HUES48 (cell line): ENCODE results near the gene ST6GALNAC4.

Source experiments
- H3K27ac ChIP-seq: one replicate; pipeline ENCODE4 v1.7.0; 2013; ENCODE audit warnings: low read depth, low read length, inconsistent platforms
- H3K27me3 ChIP-seq: 2 replicates; pipeline ENCODE4 v1.6.1; 2013; ENCODE audit warnings: mild to moderate bottlenecking, low read length; ENCODE audit not compliant: control insufficient read depth, insufficient read depth
- H3K36me3 ChIP-seq: 2 replicates; pipeline ENCODE4 v1.6.1; 2013; ENCODE audit warnings: low read length; ENCODE audit not compliant: control insufficient read depth, insufficient read depth
- H3K4me1 ChIP-seq: 2 replicates; pipeline ENCODE4 v1.6.1; 2013; ENCODE audit warnings: mild to moderate bottlenecking, low read length; ENCODE audit not compliant: control insufficient read depth, insufficient read depth
- H3K4me3 ChIP-seq: 2 replicates; pipeline ENCODE4 v1.5.1; 2013; ENCODE audit warnings: mild to moderate bottlenecking, low read depth, low read length
- H3K9ac ChIP-seq: 2 replicates; pipeline ENCODE4 v1.6.1; 2013; ENCODE audit warnings: mild to moderate bottlenecking, low read depth, low read length, moderate library complexity
- H3K9me3 ChIP-seq: 2 replicates; pipeline ENCODE4 v1.6.1; 2013; ENCODE audit warnings: low read length; ENCODE audit not compliant: control insufficient read depth, insufficient read depth

The ST6GALNAC4 gene

DNA sequence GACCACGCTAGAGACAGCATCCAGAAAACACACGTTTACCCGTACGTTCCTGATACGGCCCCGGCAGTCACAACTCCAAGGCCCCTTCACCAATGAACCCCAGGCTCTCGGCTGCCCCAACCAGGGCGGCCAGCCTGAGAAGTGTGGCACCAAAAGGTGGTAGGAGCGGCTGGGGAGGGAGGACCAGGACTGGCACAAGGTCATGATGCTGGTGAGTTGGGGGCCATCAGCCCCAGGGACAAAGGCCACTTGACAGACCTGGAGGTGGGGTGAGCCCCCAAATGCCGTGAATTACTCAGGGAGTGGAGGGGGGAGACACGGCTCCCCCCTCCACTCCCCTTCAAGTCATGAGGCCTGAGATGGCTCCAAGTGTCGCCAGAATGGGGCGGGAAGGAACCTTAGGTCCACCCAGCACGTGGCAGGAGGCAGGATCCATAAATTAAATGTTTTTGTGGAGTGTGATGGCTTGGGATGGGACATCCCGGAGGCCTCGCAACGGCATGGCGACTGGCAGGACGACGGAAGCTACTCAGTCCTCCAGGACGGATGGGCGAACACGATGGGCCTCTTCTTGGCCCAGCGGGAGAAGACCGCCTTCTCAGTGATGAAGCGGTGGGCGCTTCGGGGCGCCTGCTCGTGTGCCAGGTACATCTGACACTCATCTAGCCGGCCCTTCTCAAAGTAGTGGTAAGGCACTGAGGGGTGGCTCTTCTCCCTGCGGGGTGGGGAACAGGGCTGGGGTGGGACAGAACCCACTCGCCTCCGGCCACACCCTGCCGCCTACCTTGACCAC lies 8.8 kb downstream of the ST6GALNAC4 start:
- H3K9me3 ChIP-seq, result no peaks in the 10 kb centered on the region
- H3K4me1 ChIP-seq, result peaks cover 19% of the 10 kb centered on the region
- H3K36me3 ChIP-seq, result peaks cover 18% of the 10 kb centered on the region; the same call in 1 of the 2 replicates
- no peak overlapping the region for H3K4me3 ChIP-seq
- H3K9ac ChIP-seq, result no peak overlapping the region
- H3K27me3 ChIP-seq, result no peaks in the 10 kb centered on the region
- no peak overlapping the region for H3K27ac ChIP-seq

DNA sequence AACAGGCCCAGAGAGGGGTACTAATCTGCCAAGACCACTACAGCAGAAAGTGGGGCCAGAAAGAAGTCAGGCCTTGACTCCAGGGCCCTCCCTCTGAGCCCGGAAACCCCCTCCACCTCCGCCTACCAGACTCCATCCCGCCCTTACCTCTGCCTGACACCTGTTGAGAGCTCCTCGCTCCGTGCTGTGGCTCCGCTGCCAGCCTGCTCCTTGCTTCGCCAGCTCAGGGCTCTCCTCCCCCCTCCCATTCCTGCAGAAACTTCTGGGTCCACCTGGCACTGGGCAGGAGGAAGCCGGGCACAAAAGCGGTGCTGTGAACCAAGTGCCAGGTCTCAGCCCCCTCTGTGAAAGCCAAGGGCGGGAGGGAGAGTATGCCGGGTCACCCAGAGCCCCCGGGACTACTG lies 11.1 kb downstream of the ST6GALNAC4 start:
- Histone ChIP-seq H3K27ac (no peak overlapping the region), H3K27me3 (no peaks in the 10 kb centered on the region), H3K36me3 (peaks cover 4% of the 10 kb centered on the region; the same call in 1 of the 2 replicates), H3K9me3 (no peaks in the 10 kb centered on the region), H3K4me1 (peaks cover 19% of the 10 kb centered on the region), H3K4me3 (no peak overlapping the region), H3K9ac (no peak overlapping the region)

DNA sequence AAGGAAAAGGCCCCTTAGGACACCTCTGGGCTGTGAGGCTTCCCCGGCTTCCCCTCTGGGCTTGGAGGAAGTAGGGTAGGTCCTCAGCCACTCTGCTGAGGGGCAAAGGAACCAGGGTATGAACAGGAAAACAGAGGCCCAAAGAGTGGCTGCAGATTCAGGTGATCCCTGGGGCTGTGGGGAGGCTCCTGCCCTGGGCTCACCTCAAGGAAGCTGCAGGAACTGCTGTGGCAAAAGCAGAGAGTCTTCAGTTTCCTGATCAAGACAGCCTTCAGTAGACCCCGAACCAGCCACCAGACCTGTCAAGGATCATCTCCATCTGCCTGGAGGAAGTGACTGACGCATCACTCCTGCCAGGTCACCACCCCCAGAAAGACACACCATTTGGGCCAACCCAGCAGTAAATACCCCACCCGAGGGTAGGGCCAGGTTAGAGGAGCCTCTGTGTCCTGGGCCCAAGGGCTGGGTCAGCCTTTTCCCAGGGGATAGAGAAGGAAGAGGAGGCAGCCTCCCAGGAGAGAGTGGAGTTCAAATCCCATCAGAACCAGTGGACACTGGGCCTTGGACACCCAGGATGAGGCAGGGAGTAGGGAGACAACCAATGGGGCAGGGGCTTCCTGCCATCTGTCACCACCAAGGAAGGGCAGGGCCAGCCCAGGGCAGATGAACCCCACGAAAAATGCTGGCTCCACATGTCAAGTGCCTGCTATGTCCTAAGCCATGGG lies 11.7 kb downstream of the ST6GALNAC4 start:
- Histone ChIP-seq H3K27me3 (no peaks in the 10 kb centered on the region), H3K4me3 (no peak overlapping the region), H3K36me3 (peaks cover 4% of the 10 kb centered on the region; the same call in 1 of the 2 replicates), H3K9me3 (no peaks in the 10 kb centered on the region), H3K27ac (no peak overlapping the region), H3K9ac (no peak overlapping the region), H3K4me1 (peaks cover 19% of the 10 kb centered on the region)

DNA sequence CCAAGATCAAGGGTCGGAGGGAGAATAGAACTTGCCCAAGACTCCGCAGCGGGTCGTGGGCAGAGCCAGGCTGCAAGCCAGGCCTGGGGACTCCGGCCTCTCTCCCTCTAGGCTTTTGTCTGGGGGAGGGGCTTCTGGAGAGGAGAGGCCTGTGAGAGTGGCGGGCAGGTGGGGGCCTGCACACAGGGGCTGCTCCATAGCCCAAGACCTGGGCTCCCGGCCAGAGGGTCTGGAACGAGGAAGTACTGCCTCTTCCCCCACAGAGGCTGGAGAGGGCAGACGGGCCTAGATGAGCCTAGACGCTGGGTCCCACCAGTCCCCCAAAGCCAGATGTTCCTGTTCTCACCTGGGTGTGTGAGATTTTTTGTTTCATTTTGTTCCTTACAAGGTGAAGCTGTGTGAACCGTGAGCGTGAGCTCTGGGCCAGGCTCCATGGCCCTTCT lies 12.3 kb downstream of the ST6GALNAC4 start:
- H3K27ac ChIP-seq, result no peak overlapping the region
- no peak overlapping the region for H3K9ac ChIP-seq
- H3K36me3 ChIP-seq, result peaks cover 2% of the 10 kb centered on the region; the same call in 1 of the 2 replicates
- H3K4me3 ChIP-seq, result no peak overlapping the region
- H3K27me3 ChIP-seq, result no peaks in the 10 kb centered on the region
- no peaks in the 10 kb centered on the region for H3K9me3 ChIP-seq
- peaks cover 22% of the 10 kb centered on the region for H3K4me1 ChIP-seq

DNA sequence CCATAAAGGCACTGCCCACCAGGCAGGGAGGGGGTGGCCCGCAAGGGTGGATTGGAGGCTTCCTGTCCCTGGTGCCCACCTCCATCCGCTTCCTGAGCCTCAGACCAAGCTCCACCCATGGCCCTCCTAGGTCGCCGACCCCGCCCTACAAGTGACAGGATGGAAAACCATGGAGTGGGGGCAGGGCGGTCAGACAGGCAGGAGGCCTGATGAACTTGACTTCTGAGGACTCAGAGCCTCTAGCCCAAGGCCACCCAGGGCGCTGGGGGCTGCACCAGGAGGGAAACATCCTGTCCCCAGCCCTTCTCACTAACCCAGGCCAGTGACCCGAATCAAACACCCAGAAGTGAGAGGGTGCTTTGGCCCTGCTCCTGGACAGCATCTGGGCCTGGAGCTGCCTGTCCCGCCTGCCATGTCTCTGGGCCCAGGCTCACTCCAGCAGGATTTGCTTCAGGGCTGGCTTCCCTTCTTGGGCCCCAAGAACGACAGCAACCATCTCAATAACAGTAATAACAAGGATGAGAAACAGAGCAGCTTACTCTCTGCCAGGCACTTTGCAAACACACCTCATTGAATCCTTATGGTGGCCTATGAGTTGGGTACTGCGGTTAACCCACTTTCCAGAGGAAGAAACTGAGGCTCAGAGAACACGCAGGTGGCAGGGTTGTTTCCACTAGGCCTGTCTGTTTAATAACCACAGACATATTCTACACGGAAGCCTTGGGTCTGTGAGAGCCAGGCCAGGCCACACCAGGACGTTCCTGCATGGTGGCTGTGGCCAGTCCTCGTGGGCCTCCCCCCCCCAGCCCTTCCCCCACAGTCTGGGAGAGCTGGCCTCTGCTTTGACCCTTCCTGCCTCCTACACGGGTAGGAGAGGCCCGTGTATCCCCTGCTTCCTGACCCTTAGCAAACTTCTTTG lies 13.0 kb downstream of the ST6GALNAC4 start:
- no peak overlapping the region for H3K4me3 ChIP-seq
- peaks cover 22% of the 10 kb centered on the region for H3K4me1 ChIP-seq
- no peak overlapping the region for H3K9ac ChIP-seq
- H3K9me3 ChIP-seq, result no peaks in the 10 kb centered on the region
- H3K27ac ChIP-seq, result peak overlapping the region; percentile 35
- no peaks in the 10 kb centered on the region for H3K27me3 ChIP-seq
- no peaks in the 10 kb centered on the region for H3K36me3 ChIP-seq

DNA sequence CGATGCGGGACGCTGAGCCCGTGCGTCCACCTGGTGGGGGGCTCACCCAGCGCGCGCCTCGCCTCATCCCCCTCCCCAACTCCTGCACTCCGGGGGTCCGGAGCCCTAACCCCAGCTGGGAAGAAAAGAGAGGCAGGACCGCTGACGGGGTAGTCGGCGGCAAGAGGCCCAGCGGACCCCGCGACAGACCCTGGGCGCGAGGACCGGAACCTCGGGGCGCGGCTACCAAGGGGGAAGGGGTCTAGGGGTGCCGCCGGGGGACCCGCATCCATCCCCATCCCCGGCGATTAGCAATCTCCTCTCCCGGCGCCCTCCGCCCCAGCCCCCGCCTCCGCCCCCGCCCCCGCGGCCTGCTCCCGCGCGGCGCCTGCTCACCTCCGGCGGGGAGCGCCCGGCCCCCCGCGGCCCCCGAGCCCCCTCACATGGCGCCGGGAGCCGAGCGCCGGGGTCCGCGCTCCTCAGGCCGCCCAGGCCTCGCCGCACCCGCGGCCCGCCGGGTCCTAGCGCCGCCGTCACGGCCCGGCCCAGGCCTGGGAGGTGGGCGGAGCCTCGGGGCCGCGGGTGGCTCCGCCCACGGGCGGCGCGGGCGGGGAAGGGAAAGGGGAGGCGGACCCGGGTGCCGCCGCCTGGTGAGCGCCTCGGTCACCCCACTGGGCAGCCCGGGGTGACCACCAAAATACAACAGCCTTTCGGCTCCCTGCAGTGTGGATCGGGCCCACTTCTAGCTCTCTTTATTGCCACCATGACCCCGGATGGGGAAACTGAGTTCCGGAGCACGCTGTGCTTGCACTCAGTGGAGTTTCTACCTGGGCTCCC lies 17.5 kb downstream of the ST6GALNAC4 start, which contains the start of gene ST6GALNAC6:
TSS of gene ST6GALNAC6 (minus strand) at position 476 of the 816 bp plus-strand sequence. CDS start 1,622 bp downstream, outside the sequence.
- Histone ChIP-seq H3K9me3 (no peaks in the 10 kb centered on the region), H3K36me3 (peaks cover 23% of the 10 kb centered on the region), H3K4me1 (peaks cover 27% of the 10 kb centered on the region), H3K4me3 (peak within 1 kb of the TSS; percentile 86), H3K9ac (peak within 1 kb of the TSS; percentile 63), H3K27ac (no peak within 1 kb of the TSS), H3K27me3 (no peaks in the 10 kb centered on the region)

DNA sequence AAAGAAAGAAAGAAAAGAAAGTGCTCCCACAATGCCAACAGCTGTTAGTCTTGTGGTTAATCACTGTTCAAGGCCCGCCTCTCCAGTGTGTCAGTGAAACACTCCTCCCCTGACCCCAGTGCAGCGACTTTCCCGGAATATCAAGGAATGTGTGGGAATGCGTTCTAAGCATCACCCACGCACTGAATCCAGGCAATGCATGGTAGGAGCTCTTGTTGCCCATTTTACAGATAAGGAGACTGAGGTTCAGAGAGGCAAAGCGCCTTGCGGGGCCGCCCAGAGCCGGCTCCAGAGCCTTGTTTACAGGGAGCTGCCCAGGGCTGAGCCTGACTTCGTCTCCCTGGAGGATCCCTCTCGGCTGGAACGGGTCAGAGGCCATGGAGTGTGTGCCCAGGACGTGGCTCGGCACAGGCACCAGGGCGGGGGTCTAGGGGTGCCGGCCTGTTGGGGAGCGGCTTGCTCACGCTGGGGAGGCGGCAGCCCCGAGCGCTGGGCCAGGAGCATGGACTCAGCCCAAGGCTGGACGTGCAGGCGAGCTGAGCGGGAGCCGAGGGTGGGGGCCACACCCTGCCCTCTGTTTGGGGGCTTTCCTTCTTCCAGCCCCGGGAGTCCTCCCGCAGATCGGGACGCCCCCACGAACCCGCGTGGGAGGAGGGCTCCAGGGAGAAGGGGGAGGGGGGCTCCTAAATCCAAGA lies 18.3 kb downstream of the ST6GALNAC4 start:
- H3K9me3 ChIP-seq, result no peaks in the 10 kb centered on the region
- no peak overlapping the region for H3K27ac ChIP-seq
- peak overlapping the region; percentile 63 for H3K9ac ChIP-seq
- H3K4me1 ChIP-seq, result peaks cover 20% of the 10 kb centered on the region
- H3K27me3 ChIP-seq, result no peaks in the 10 kb centered on the region
- H3K4me3 ChIP-seq, result peak overlapping the region; percentile 86
- peaks cover 31% of the 10 kb centered on the region for H3K36me3 ChIP-seq

GRCh38 chr9:127897193-127897692 lies 19.6 kb downstream of the ST6GALNAC4 start:
- Histone ChIP-seq H3K4me1 (peaks cover 15% of the 10 kb centered on the region; the same call in 1 of the 2 replicates), H3K27me3 (no peaks in the 10 kb centered on the region), H3K27ac (peak overlapping the region; percentile 78), H3K9ac (no peak overlapping the region), H3K9me3 (no peaks in the 10 kb centered on the region), H3K4me3 (no peak overlapping the region), H3K36me3 (peaks cover 44% of the 10 kb centered on the region)

- H3K27ac ChIP-seq, result peak overlapping the region; percentile 78
- H3K36me3 ChIP-seq, result peaks cover 47% of the 10 kb centered on the region
- peaks cover 15% of the 10 kb centered on the region; the same call in 1 of the 2 replicates for H3K4me1 ChIP-seq
- no peaks in the 10 kb centered on the region for H3K9me3 ChIP-seq
- H3K4me3 ChIP-seq, result no peak overlapping the region
- no peaks in the 10 kb centered on the region for H3K27me3 ChIP-seq
- H3K9ac ChIP-seq, result no peak overlapping the region
These were observed 20.2 kb downstream of the ST6GALNAC4 start for GRCh38 chr9:127896395-127897192.
